ENCODE results near the gene STPG3.

Gene STPG3

DNA sequence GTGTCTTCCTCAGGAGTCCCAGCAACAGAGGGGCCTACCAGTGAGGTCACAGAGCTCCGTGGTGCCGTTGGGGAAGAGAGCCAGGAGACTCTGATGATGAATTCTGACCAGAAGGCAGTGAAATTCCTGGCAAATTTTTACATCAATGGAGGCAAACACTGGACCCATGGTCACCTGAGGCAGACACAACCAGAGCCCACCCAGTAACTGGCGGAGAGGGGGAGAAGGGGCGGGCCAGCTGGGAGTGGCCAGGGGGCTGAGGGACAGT, at the start of gene STPG3:
Gene STPG3 (plus strand): TSS at position 93 of the 268 bp plus-strand sequence. CDS start 1 bp downstream, at position 94.
- H3K9ac ChIP-seq (ENCODE audit: low read depth, low read length): peak within 1 kb of the TSS; percentile 24
- no peak within 1 kb of the TSS for H3K4me3 ChIP-seq (ENCODE audit: low read depth, low read length)

DNA sequence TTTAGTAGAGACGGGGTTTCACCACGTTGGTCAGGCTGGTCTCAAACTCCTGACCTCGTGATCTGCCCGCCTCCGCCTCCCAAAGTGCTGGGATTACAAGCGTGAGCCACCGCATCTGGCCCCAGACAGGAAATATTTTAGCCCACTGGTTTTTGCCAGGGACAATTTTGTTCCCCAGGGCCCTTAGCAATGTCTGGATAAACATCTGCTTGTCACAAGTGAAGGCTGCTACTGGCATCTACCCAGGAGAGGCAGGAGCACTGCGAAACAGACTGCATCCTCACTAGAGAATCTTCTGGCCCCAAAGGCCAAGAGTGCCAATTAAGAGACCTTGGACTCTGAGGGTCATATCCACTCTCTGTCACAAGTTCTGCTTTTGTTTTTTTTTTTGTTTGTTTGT, 48.1 kb upstream of the STPG3 start:
- peaks cover 3% of the 10 kb centered on the region for H3K4me1 ChIP-seq (ENCODE audit: control insufficient read depth, insufficient read depth, low read length)
- H3K36me3 ChIP-seq (ENCODE audit: control insufficient read depth, insufficient read depth, low read length): peaks cover 4% of the 10 kb centered on the region
- H3K9ac ChIP-seq (ENCODE audit: low read depth, low read length): no peak overlapping the region
- H3K9me3 ChIP-seq (ENCODE audit: control insufficient read depth, insufficient read depth, low read length): no peaks in the 10 kb centered on the region
- H3K27me3 ChIP-seq (ENCODE audit: control insufficient read depth, insufficient read depth, low read length): no peaks in the 10 kb centered on the region
- H3K4me3 ChIP-seq (ENCODE audit: low read depth, low read length): no peak overlapping the region

More for the DNA sequence above, at the start of gene STPG3:
- no peaks in the 10 kb centered on the region for H3K36me3 ChIP-seq (ENCODE audit: control insufficient read depth, insufficient read depth, low read length)
- H3K27me3 ChIP-seq (ENCODE audit: control insufficient read depth, insufficient read depth, low read length): no peaks in the 10 kb centered on the region
- no peaks in the 10 kb centered on the region for H3K9me3 ChIP-seq (ENCODE audit: control insufficient read depth, insufficient read depth, low read length)
- H3K4me1 ChIP-seq (ENCODE audit: control insufficient read depth, insufficient read depth, low read length): peaks cover 4% of the 10 kb centered on the region

DNA sequence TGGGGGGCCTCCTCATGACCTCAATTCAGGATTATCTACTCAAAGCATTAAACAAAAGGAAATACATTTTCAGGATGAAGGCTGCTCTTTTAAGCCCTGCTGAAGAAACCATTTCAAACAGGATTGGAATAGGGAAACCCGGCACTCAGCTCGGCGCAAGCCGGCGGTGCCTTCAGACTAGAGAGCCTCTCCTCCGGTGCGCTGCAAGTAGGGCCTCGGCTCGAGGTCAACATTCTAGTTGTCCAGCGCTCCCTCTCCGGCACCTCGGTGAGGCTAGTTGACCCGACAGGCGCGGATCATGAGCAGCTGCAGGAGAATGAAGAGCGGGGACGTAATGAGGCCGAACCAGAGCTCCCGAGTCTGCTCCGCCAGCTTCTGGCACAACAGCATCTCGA, 46.4 kb upstream of the STPG3 start:
- Histone ChIP-seq H3K27me3 (ENCODE audit: control insufficient read depth, insufficient read depth, low read length) (no peaks in the 10 kb centered on the region), H3K4me3 (ENCODE audit: low read depth, low read length) (peak overlapping the region; percentile 98), H3K4me1 (ENCODE audit: control insufficient read depth, insufficient read depth, low read length) (peaks cover 3% of the 10 kb centered on the region), H3K9me3 (ENCODE audit: control insufficient read depth, insufficient read depth, low read length) (no peaks in the 10 kb centered on the region), H3K36me3 (ENCODE audit: control insufficient read depth, insufficient read depth, low read length) (peaks cover 11% of the 10 kb centered on the region), H3K9ac (ENCODE audit: low read depth, low read length) (peak overlapping the region; percentile 82)

DNA sequence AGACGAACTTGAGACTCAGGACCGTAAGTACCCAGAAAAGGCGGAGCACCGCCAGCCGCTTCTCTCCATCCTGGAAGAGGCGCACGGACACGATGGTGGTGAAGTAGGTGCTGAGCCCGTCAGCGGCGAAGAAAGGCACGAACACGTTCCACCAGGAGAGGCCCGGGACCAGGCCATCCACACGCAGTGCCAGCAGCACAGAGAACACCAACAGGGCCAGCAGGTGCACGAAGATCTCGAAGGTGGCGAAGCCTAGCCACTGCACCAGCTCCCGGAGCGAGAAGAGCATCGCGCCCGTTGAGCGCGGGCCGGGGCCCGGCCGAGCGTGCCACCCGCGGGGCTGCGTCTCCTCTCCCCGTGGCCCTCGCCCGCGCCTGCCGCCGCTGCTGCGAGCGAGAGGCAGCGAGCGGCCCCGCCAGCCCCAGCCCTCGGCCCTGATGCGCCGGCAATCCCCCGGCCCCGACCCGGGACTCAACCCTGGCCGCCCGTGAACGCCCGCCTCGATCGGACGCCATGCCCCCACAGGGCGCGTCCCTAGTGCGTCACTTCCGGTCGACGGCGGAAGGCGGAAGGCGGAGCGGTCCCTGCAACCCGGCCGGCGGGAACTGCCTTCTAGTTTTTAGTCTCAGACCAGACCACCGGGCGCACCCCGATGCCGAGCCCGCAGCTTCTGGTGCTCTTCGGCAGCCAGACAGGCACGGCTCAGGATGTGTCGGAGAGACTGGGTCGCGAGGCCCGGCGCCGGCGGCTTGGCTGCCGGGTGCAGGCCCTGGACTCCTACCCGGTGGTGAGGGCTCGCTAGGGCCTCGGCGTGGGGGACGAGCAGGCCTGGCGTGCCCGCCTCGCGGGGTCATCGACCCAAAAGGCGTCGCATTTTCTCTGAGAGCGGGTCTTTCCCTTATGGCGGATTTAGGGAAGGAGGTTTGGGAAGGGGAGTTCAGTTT, 45.7 kb upstream of the STPG3 start, which contains the start of the genes NDOR1 and TMEM203:
Gene NDOR1 (plus strand): TSS at position 575 of the 944 bp plus-strand sequence. CDS start 78 bp downstream, at position 653.
Gene TMEM203 (minus strand): TSS at position 523 of the 944 bp plus-strand sequence. CDS start 234 bp downstream, at position 289.
- H3K27me3 ChIP-seq (ENCODE audit: control insufficient read depth, insufficient read depth, low read length): no peaks in the 10 kb centered on the region
- H3K36me3 ChIP-seq (ENCODE audit: control insufficient read depth, insufficient read depth, low read length): peaks cover 11% of the 10 kb centered on the region
- H3K4me1 ChIP-seq (ENCODE audit: control insufficient read depth, insufficient read depth, low read length): peaks cover 3% of the 10 kb centered on the region
- no peaks in the 10 kb centered on the region for H3K9me3 ChIP-seq (ENCODE audit: control insufficient read depth, insufficient read depth, low read length)
- H3K9ac ChIP-seq (ENCODE audit: low read depth, low read length): peak within 1 kb of the TSS; percentile 82
- H3K4me3 ChIP-seq (ENCODE audit: low read depth, low read length): peak within 1 kb of the TSS; percentile 98

DNA sequence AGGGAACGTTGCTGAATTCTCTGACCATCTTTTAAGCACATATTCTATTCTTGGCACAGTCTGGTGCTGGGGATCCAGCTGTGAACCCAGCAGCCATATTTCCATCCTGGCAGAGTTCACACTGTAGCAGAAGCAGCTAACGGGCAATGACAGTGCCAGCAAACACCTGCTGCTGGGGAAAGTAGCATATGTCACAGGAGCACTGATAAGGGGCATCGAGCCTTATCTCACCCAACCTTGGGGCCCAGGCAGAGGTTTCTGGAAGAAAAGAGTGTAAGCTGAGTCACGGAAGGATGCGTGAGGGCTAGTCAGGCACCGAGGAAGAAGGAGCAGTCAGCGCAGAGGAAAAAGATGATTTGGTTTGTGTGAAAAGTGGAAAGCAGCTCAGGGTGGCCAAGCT, 44.5 kb upstream of the STPG3 start:
- Histone ChIP-seq H3K4me3 (ENCODE audit: low read depth, low read length) (peak overlapping the region; percentile 98), H3K36me3 (ENCODE audit: control insufficient read depth, insufficient read depth, low read length) (peaks cover 11% of the 10 kb centered on the region), H3K9ac (ENCODE audit: low read depth, low read length) (no peak overlapping the region), H3K27me3 (ENCODE audit: control insufficient read depth, insufficient read depth, low read length) (no peaks in the 10 kb centered on the region), H3K4me1 (ENCODE audit: control insufficient read depth, insufficient read depth, low read length) (peaks cover 3% of the 10 kb centered on the region), H3K9me3 (ENCODE audit: control insufficient read depth, insufficient read depth, low read length) (no peaks in the 10 kb centered on the region)

DNA sequence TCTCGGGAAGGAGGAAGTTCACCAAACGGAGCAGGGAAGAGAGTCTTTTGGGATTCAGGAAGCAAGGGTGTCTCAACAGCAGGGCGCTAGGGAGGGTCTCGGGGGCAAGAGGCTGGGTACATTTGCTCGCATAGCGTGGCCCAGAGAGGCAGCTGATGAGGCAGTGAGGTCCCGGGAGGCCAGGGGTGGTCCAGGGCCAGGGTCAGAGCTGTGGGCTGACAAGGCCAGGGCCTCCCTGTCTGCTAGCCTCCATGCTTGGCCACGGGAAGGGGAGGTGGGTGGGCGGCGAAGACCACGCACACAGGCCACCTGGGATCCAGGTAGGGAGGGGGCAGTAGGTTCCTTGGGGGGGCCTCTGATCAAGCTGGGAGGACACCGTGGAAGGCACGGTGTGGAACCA, 39.6 kb upstream of the STPG3 start:
- Histone ChIP-seq H3K4me3 (ENCODE audit: low read depth, low read length) (no peak overlapping the region), H3K36me3 (ENCODE audit: control insufficient read depth, insufficient read depth, low read length) (peaks cover 42% of the 10 kb centered on the region), H3K27me3 (ENCODE audit: control insufficient read depth, insufficient read depth, low read length) (no peaks in the 10 kb centered on the region), H3K4me1 (ENCODE audit: control insufficient read depth, insufficient read depth, low read length) (no peaks in the 10 kb centered on the region), H3K9me3 (ENCODE audit: control insufficient read depth, insufficient read depth, low read length) (no peaks in the 10 kb centered on the region), H3K9ac (ENCODE audit: low read depth, low read length) (no peak overlapping the region)

DNA sequence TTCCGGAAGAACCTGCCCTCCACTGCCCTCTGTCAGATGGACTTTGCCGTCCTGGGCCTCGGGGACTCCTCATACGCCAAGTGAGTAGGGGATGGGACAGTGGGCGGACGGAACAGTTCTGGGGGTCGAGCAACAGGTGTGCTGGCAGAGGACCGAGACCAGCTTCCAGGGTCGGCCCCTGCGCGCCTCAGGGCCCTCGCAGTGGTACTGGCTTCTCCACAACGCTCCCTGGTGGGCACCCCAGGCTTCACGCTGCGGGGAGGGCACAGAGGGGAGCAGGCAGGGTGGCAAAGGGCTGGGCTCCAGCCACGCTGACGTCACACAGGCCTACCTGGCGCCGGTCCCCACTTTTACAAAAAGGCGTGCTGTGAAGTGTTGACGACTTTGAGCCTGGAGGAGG, 38.6 kb upstream of the STPG3 start:
- Histone ChIP-seq H3K4me3 (ENCODE audit: low read depth, low read length) (no peak overlapping the region), H3K36me3 (ENCODE audit: control insufficient read depth, insufficient read depth, low read length) (peaks cover 41% of the 10 kb centered on the region), H3K9ac (ENCODE audit: low read depth, low read length) (no peak overlapping the region), H3K27me3 (ENCODE audit: control insufficient read depth, insufficient read depth, low read length) (no peaks in the 10 kb centered on the region), H3K9me3 (ENCODE audit: control insufficient read depth, insufficient read depth, low read length) (no peaks in the 10 kb centered on the region), H3K4me1 (ENCODE audit: control insufficient read depth, insufficient read depth, low read length) (no peaks in the 10 kb centered on the region)

DNA sequence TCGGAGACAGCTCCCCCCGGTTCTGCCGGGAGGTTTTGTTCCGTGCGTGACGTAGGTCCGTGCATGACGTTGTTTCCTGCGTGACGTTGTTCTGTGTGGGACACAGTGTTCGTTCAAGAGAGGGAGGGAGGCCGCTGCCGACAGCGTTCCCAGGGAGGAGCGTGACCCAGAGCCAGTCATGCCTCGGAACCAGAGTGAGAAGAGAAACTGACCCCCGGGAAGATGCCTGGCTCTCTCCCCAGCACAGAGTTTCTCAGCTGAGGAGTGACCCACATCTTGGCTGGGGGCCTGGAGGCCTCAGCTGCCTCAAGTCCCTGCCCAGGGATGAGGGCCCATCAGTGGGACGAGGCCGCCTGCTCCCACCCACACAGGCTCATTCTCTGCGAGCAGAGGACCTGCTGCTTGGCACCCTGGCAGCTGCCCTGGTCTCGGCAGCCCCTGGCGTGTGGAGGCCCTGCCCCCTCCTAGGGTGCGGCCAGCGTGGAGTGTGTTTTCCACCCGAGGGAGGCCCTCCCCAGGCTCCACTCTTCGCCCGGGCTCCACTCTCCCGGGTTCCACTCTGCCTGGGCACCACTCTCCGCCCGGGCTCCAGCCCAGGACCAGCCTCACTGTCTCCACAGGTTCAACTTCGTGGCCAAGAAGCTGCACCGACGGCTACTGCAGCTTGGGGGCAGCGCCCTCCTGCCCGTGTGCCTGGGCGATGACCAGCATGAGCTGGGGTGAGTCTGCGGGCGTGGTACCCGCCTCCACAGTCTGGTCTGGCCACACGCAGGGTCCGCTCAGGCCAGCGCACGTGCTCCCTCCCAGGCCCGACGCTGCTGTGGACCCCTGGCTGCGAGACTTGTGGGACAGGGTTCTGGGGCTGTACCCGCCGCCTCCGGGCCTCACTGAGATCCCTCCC, 37.7 kb upstream of the STPG3 start:
- H3K4me3 ChIP-seq (ENCODE audit: low read depth, low read length): no peak overlapping the region
- H3K4me1 ChIP-seq (ENCODE audit: control insufficient read depth, insufficient read depth, low read length): no peaks in the 10 kb centered on the region
- H3K9ac ChIP-seq (ENCODE audit: low read depth, low read length): no peak overlapping the region
- H3K27me3 ChIP-seq (ENCODE audit: control insufficient read depth, insufficient read depth, low read length): no peaks in the 10 kb centered on the region
- peaks cover 41% of the 10 kb centered on the region for H3K36me3 ChIP-seq (ENCODE audit: control insufficient read depth, insufficient read depth, low read length)
- no peaks in the 10 kb centered on the region for H3K9me3 ChIP-seq (ENCODE audit: control insufficient read depth, insufficient read depth, low read length)

DNA sequence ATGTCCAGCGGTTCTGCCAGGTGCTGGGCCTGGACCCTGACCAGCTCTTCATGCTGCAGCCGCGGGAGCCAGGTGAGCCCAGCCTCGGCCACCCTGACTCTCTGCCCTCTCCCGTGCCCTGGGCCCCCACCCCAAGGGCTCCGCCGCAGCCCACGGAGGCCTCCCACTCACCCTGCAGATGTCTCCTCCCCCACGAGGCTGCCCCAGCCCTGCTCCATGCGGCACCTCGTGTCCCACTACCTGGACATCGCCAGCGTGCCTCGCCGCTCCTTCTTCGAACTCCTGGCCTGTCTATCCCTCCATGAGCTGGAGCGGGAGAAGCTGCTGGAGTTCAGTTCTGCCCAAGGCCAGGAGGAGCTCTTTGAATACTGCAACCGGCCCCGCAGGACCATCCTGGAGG, 36.5 kb upstream of the STPG3 start:
- no peaks in the 10 kb centered on the region for H3K4me1 ChIP-seq (ENCODE audit: control insufficient read depth, insufficient read depth, low read length)
- no peak overlapping the region for H3K4me3 ChIP-seq (ENCODE audit: low read depth, low read length)
- peaks cover 35% of the 10 kb centered on the region for H3K36me3 ChIP-seq (ENCODE audit: control insufficient read depth, insufficient read depth, low read length)
- H3K9me3 ChIP-seq (ENCODE audit: control insufficient read depth, insufficient read depth, low read length): no peaks in the 10 kb centered on the region
- no peak overlapping the region for H3K9ac ChIP-seq (ENCODE audit: low read depth, low read length)
- H3K27me3 ChIP-seq (ENCODE audit: control insufficient read depth, insufficient read depth, low read length): no peaks in the 10 kb centered on the region

DNA sequence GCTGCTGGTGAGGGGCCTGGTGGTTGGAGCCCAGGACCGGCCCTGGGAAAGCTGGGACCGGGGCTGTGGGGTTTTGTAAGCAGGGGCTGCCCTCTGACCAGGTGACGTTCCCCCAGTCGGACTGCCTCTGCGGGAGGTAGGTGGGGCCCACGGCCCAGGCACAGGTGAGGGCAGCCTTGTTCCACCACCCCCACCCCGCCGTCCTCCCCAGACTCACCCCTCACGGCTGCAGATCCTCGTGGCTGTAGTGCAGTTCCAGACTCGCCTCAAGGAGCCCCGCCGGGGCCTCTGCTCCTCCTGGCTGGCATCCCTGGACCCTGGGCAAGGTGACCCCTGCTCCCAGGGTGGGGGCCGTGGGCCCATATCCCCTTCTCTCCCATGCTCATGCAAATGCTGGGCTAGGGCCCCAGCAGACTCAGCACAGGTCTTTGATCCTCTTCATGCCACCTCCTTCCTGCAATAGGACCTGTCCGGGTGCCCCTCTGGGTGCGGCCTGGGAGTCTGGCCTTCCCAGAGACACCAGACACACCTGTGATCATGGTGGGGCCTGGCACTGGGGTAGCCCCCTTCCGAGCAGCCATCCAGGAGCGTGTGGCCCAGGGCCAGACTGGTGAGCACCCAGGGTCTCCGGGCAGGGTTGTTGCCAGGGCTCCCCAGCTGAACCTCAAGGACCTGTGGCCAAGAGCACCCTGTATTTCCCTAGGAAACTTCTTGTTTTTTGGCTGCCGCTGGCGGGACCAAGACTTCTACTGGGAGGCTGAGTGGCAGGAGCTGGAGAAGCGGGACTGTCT, 35.7 kb upstream of the STPG3 start:
- Histone ChIP-seq H3K4me1 (ENCODE audit: control insufficient read depth, insufficient read depth, low read length) (no peaks in the 10 kb centered on the region), H3K36me3 (ENCODE audit: control insufficient read depth, insufficient read depth, low read length) (peaks cover 35% of the 10 kb centered on the region), H3K27me3 (ENCODE audit: control insufficient read depth, insufficient read depth, low read length) (no peaks in the 10 kb centered on the region), H3K9me3 (ENCODE audit: control insufficient read depth, insufficient read depth, low read length) (no peaks in the 10 kb centered on the region), H3K4me3 (ENCODE audit: low read depth, low read length) (no peak overlapping the region), H3K9ac (ENCODE audit: low read depth, low read length) (no peak overlapping the region)
